GM18526 (cell line): Measurements from ENCODE around the gene NFYC.

Experiments
- POLR2A ChIP-seq: IDR thresholded peaks from 3 replicates; pipeline ENCODE4 v1.6.1; 2011; ENCODE audit not compliant: insufficient read length; ENCODE audit errors: extremely low read depth

NFYC gene

DNA sequence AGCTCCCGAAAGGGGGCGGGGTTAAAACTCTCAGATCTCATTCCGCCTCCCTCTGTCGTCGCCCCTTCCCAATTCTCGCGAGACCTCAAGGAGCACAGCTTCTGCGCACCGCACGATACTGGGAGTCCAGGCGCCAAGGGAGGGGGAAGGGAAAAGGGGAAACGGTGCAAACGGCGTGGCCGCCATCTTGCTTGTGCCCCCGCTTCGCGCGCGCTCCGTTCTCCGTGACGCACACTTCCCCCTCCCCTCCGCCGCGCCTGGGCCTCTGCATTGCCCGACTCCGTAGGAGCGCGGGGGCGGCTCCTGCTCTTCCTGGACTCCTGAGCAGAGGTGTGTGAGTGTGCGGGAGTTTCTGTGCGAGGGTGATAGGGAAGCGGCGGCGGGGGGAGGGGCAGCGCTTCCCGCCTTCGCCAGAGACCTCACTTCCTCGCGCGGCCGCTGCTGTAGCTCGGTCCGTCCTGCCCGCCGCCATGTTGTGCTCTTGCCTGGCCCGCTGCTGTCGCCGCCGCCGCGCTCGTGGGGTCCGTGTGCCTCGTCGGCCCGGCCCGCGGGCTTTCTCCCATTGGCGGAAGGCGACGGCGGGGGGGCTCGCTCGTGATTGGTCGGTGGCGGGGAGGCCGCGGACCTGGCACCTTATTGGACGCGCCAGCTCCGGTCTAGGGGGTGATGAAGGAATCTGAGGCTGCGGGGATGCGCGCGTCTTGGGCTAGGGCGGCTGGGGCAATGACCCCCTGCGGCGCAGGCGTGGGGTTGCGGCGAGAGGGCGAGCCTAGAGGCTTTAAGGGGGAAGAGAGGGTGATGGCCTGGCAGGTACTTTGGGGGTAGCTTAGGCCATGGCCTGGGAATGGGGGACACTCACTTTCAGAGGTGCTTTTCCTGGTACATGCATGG lies at the start of gene NFYC:
Gene NFYC, plus strand, starts transcription at position 167 of the 891 bp plus-strand sequence. CDS start 47,140 bp downstream, outside the sequence.
- TF ChIP-seq POLR2A, result peak; percentile 88

DNA sequence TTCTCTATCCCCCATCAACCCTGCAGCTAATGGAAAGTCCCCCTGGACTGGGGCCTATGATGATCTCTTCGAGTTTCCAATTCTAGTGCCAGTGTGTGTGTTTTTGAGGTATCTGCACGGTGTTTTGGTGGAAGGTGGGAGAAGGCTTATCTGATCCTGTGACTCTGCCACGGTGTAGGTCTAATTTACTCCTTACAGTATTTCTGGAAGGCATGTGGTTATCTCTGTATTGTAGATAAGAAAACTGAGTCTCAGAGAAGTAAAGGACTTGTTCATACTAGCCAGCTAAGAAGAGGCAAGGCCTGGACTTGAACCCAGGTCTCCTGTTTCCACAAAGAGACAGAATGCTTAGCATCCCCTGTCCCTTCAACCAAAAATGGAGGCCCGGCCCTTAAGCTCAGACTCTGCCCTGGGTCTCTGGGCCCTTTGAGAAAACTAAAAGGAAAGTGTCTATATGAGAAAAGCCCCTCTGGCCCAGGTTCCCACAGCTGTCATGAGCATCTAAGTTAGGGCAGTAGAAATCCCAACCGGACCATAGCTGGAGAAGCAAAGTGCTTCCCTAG lies 46.3 kb upstream of the NFYC start:
- no peak for TF ChIP-seq POLR2A

DNA sequence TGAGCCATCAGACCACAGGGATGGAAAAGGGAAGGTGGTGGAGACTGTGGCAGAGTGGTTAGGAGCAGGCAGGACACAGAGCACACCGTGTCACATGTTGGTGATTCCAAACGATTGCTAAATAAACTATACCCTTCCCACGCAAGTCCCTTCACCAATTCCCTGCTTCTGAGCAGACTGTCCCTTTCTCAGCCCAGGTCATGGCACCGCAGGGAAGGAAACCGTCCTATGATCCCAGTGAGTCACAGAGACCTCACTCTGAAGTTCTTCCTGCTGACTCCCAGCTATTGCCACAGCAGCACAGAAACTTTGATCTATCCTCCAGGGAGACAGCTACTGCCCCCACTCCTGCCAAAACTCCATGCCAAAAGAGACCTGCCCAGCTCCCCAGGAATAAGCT lies 45.2 kb upstream of the NFYC start:
- TF ChIP-seq POLR2A, result no peak

DNA sequence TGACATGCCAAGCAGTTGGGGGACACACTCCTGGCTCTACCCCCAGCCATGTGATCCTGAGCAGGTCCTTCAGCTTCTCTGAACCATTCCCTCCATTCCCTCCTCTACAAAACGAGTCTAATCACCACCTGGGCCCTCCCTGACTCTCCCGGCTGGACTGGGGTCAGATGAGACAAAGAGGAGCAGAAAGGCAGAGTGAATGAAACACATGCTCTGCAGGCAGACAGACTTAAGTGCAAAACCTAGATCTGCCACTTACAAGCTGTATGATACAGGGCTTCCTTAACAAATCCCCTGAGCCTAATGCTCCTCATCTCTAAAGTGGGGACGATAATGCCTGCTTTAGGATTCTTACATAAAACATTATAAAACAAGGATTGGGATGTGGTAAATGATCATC lies 43.3 kb upstream of the NFYC start:
- no peak for TF ChIP-seq POLR2A

DNA sequence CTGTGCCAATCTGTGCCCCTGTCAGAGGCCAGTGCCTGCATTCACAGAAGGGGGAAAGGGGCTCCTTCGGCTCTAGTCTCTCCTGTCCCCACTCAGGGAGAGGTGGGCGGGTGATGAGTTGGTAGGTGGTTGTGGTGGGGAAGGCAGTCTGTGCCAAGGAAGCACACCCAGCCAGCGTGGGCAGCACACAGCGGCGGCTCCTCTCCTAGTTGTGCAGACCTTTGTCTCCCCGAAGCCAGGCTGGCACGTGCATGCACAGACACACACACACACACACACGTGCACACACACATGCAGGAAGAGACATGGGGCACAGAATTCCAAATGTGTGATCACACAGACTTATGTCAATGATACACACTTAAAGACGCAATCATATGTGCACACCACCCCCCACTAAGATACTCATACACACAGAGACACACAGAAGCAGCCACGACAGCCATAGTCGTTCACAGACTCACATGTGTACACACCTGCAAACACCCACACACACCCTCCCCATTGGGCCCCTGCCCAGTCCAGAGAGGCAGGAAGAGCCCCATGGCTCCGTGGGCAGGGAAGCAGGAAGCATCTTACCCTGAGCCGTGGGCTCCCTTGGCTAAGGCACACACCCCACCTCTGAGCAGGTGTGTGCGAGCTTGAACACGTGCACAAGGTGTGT lies 42.4 kb upstream of the NFYC start:
- no peak for TF ChIP-seq POLR2A

DNA sequence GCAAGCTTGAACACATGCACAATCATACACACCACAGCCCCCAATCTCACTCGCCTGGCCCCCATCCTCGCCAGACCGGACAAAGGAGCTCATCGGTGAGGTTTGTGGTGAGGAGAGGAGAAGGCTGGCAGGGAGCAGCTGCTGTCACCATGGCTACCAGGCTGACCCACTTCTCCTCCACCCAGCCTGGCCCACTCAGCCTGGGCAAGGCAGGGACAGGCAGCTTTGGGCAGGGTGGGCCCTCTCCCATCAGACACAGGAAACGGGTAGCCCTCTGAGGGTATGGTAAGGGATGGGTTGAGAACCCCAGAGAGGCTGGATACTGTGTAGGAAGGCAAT lies 41.9 kb upstream of the NFYC start:
- TF ChIP-seq POLR2A, result no peak

DNA sequence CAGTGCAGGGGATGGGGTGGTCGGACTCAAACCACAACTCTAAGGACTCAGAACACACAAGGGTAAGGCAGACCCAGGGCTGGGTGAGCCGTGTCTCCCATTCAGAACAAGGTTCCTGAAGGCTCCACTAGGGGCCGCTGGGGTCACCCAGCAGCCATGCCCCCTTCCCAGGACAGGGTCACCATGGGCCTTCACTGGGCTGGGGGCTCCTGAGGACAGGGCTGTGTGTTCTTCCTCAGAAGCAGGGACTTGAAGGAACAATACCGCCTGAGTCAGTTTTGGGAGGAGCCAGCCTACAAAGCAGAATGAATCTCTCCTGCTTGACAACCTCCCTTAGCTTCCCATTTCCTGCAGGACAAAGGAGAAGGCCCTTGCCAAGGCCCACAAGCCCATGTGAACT lies 41.4 kb upstream of the NFYC start:
- no peak for TF ChIP-seq POLR2A

DNA sequence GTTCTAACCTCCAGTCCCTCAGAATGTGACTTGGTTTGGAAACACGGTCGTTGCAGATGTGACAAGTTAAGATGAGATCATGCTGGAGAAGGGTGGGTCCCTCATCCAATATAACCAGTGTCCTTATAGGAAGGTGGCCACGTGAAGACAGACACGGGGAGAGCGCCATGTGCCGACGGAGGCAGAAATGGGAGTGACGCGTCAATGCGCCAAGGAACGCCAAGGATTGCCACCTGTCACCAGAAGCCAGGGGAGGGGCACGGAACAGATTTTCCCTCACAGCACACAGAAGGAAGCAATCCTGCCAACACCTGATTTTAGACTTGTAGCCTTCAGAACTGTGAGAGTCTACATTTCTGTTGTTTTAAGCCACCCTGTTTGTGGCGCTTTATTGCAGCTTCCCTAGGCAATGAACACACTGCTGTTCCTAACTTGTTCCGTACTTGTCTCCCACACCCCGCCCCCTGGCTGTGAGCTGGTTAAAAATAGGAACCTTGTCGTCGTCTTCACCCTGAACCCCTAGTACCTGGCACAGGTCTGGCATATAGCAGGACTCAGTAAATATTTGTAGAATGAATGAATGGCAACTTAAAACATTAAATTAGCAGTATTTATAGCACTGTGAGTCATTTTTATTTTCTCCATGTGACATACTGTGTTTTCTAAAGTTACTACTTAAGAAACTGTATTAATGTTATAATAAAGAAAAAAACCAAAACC lies 40.2 kb upstream of the NFYC start:
- TF ChIP-seq POLR2A, result no peak

DNA sequence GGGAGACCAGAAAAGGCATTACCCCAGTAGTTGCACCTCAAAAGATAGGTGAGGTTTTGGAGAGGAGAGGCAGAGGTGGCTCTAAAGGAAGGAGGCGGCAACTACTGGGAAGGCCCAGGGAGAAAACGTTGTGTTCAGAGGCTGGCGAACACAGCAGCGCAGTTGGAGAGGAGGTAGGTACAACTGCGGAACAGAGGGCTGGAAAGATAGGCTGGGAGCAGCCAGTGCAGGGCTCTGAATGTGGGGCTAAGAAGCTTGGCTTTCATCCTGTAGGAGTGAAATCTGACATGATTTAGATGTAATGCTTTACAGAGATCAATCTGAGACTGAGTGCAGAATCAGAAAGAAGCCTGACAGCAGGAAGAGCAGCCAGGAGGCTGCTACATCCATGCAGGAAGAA lies 39.0 kb upstream of the NFYC start:
- TF ChIP-seq POLR2A, result no peak

DNA sequence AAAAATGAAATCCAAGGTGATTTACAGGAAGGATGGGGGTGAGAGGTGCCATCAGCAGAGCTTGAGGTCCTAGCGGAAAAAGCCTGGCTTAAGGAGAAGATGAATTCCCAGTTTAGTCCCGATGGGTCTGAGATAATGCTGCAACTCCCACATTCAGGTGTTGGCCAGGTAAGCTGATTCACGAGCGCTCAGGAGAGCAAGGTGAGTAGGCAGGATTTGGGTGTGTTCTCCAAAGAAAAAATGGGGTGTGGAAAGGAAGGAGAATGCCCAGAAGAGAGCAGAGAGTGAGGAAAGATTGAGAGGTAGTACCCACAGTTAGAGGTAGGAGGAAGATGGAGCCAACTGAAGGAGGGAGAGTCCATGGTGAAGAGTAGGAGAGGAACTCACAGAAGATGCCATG lies 38.5 kb upstream of the NFYC start:
- no peak for TF ChIP-seq POLR2A

DNA sequence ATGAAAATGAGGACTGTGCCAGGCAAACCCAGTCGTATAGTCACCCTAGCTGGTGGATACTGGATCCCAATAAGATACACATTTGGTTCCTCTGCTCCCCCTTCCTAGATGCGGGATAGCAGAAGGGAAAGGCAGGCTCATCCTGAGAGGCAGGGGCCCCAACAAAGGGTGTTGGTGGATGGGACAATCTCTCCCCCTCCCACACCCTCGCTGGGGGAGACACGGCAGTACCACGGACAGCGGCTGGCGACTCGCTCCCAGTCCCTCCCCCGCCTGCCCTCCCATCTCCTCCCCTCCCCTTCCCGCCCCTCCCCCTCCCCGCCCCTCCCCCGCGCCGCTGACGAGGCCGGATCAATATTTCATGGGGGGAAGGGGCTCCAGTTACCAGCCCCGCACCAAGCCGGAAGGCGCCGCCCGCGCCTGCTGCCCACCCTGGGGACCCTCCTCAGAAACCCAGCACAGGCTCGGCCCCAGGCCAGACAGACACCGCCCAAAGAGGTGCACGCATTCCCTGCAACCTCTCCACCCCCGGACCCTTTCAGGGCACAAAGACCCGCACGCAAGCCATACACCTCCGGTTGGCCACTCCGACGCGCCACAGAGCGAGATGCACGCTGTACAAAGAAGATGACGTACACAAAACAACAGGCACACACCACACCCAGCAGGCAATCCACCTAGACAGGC lies 37.5 kb upstream of the NFYC start:
- TF ChIP-seq POLR2A, result no peak

DNA sequence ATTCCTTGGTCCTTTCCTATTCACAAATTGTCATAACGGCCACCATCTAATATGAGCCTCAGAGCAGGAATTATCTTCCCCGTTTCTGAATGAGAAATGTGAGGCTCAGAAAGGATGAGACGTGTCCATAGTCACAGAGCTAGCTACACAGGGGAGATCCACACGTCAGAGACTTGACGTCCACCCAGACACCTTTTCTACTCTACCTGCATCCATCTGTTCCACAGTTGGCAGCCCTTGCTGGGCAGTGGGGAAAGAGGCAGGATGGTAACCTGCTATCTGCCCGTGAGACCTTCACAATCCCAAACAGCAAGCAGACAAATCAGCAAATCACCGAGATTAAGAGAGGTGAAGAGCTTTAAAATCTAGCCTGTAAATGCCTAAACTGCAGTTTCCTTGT lies 34.5 kb upstream of the NFYC start:
- no peak for TF ChIP-seq POLR2A

DNA sequence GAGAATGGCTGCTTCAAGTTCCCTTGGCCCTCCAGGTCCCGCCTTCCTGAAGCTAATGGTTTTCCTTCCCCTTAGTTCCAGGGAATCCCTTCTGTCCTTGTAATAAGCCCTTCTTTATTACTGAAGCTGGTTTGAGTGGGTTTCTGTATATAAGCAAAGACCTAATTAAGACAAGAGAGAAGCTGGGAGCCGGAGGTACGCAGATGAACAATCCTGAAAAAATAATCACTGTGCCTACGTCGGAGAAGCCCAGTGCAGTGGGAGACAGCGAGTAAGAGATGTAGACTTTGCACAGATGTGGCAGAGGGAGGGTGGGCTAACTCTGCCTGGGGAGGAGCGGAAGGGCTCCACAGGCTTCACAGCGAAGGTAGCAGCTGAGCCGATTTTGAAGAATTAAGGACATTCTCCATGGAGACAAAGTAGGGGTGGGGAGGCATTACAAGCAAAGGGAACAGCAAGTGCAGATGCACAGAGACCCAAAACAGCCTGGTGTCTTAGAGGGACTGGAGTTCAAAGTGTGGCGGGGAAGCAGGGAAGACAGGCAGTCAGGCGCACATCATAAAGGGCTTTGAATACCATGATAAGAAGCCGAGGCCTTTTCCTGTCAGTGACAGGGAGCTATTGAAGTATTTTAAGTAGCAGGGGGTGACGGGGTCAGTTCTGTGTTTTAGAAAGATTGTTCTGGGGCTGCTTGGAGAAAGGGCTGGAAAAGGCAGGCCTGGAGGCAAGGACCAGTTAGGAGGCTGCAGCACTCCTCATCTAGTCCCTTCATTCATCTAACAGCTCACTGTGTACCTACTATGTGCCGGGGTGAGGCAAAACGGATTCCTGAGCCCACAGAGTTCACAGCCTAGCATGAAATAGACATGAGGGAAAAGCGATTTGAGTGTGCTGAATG lies 32.5 kb upstream of the NFYC start:
- no peak for TF ChIP-seq POLR2A

DNA sequence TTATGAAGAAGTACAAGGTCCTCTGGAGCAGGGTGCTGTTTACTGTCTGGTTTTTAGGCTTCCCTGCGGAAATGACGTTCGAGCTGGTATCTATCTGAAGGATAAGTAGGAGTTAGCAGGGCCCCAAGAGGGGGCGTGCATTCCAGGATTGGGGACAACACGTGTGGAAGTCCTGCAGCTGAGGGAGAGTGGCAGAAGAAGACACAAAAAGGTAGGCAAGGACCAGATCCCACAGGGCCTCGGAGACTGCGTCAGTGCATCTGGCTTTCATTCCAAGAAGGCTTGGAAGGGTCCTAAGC lies 31.9 kb upstream of the NFYC start:
- no peak for TF ChIP-seq POLR2A
